H4 (cell line): ENCODE data around the gene CFAP20. TPM values are rescaled to one million over a fixed set of nuclear protein-coding genes. Genes with fewer than 3 reads are reported as not detected.

Experiments
- total RNA-seq: library from RNA; depleted of rRNA; stranded (reverse); fragments of >200 nt; shearing (Covaris generic); gene quantifications from 2 replicates; pipeline ENCODE4 v1.2.3, GENCODE V29; 2014; rRNA removed

The CFAP20 gene
- total RNA-seq, 1 experiment from 2014 or later: 89.4 TPM

Other genes with a start within 250 kb of the CFAP20 start
- 0.06 TPM in 1 of 2 replicates, not detected in the other for gene CNGB1, start 158.3 kb downstream of the CFAP20 start, total RNA-seq
- 1.1 and 1.5 TPM in 2 replicates for gene ZNF319, start 128.7 kb downstream of the CFAP20 start, total RNA-seq
- 28.6 and 30.5 TPM in 2 replicates for gene USB1, start 128.0 kb downstream of the CFAP20 start, total RNA-seq
- gene MMP15, start 103.6 kb downstream of the CFAP20 start, total RNA-seq: 1.6 and 2.0 TPM in 2 replicates
- 21.0 and 26.6 TPM in 2 replicates for gene CSNK2A2, start 68.7 kb upstream of the CFAP20 start, total RNA-seq
- gene PRSS54, start 165.6 kb upstream of the CFAP20 start, total RNA-seq: not detected in 2 replicates